Osteocyte (in vitro differentiated cells): ENCODE measurements around the gene VWA3B. TPM values are rescaled to one million over a fixed set of nuclear protein-coding genes. Genes with fewer than 3 reads are reported as not detected.
"Not testable (repeated sequence)": the region's sequence is repeated elsewhere in the genome, so short reads cannot be mapped to it uniquely, and the experiment has no call there.

Source experiments
- DNase-seq: peaks from one replicate; pipeline ENCODE4 v3.0.0; 2021; ENCODE audit warnings: mixed read lengths; ENCODE audit not compliant: unreplicated experiment; ENCODE audit errors: extremely low spot score
- H3K27ac Mint-ChIP-seq: one replicate; pipeline ENCODE4 v1.8.0; 2021; ENCODE audit warnings: mild to moderate bottlenecking, mixed read lengths; ENCODE audit not compliant: unreplicated experiment
- H3K27me3 Mint-ChIP-seq: one replicate; pipeline ENCODE4 v1.8.0; 2021; ENCODE audit warnings: mixed read lengths; ENCODE audit not compliant: unreplicated experiment
- H3K36me3 Mint-ChIP-seq: one replicate; pipeline ENCODE4 v1.8.0; 2021; ENCODE audit warnings: mixed read lengths; ENCODE audit not compliant: unreplicated experiment
- H3K4me1 Mint-ChIP-seq: one replicate; pipeline ENCODE4 v1.8.0; 2021; ENCODE audit warnings: mixed read lengths; ENCODE audit not compliant: unreplicated experiment
- H3K4me3 Mint-ChIP-seq: one replicate; pipeline ENCODE4 v1.8.0; 2021; ENCODE audit warnings: mild to moderate bottlenecking, moderate library complexity, mixed read lengths; ENCODE audit not compliant: unreplicated experiment
- H3K9me3 Mint-ChIP-seq: one replicate; pipeline ENCODE4 v1.8.0; 2021; ENCODE audit warnings: mixed read lengths; ENCODE audit not compliant: unreplicated experiment
- total RNA-seq: library from RNA; stranded (reverse); gene quantifications from 2 replicates; pipeline ENCODE4 v1.2.1, GENCODE V29; 2021
- TF ChIP-seq, protein P1 (sequence below): fragments of 200-600 bp; sonication (generic); IDR thresholded peaks from 2 replicates; pipeline ENCODE4 v1.5.0; 2021; ENCODE audit warnings: antibody characterized with exemption, mild to moderate bottlenecking, moderate library complexity

The VWA3B gene
- total RNA-seq, 1 donor from 2014 or later, result not detected

DNA sequence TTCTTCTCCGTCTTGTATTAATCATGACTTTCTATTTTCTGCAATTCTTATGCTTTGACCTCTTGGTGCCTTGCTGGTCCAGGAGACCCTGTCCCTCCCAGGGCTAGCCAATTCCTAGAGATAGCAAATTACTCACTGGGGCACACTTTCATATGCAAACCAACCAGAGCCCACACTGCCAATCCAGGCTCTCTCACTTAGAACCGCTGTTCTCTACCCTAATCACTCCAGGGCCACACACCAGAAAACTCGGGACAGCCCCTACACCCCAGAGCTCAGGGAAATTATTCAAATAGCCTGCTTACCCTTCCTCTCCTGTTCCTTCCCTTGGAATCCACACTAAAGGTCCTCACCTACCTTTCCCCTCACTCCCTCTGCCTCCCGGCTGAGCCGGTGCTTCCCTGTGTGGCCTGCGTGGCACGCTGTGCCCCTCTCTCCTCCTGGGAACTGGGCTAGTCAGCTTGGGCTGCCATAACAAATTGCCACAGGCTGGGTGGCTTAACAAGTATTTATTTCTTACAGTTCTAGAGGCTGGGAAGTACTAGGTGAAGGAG is 41.7 kb downstream of the VWA3B start:
- H3K27ac Mint-ChIP-seq, result no peak overlapping the region
- H3K4me3 Mint-ChIP-seq, result no peak overlapping the region
- TF ChIP-seq, protein P1, sequence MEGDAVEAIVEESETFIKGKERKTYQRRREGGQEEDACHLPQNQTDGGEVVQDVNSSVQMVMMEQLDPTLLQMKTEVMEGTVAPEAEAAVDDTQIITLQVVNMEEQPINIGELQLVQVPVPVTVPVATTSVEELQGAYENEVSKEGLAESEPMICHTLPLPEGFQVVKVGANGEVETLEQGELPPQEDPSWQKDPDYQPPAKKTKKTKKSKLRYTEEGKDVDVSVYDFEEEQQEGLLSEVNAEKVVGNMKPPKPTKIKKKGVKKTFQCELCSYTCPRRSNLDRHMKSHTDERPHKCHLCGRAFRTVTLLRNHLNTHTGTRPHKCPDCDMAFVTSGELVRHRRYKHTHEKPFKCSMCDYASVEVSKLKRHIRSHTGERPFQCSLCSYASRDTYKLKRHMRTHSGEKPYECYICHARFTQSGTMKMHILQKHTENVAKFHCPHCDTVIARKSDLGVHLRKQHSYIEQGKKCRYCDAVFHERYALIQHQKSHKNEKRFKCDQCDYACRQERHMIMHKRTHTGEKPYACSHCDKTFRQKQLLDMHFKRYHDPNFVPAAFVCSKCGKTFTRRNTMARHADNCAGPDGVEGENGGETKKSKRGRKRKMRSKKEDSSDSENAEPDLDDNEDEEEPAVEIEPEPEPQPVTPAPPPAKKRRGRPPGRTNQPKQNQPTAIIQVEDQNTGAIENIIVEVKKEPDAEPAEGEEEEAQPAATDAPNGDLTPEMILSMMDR, result no peak
- no peaks in the 10 kb centered on the region for H3K9me3 Mint-ChIP-seq
- no peaks in the 10 kb centered on the region for H3K4me1 Mint-ChIP-seq
- peak; percentile 67 for DNase-seq
- H3K36me3 Mint-ChIP-seq, result no peaks in the 10 kb centered on the region
- peaks cover 12% of the 10 kb centered on the region for H3K27me3 Mint-ChIP-seq

DNA sequence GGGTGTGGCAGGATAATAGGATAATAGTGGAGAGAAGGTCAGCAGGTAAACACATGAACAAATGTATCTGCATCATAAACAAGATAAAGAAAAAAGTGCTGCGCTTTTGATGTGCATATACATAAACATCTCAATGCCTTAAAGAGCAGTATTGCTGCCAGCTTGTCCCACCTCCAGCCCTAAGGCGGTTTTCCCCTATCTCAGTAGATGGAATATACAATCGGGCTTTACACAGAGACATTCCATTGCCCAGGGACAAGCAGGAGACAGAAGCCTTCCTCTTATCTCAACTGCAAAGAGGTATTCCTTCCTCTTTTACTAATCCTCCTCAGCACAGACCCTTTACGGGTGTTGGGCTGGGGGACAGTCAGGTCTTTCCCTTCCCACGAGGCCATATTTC is 43.1 kb downstream of the VWA3B start:
- H3K36me3 Mint-ChIP-seq, H3K9me3 Mint-ChIP-seq, DNase-seq, H3K27me3 Mint-ChIP-seq, H3K4me1 Mint-ChIP-seq, H3K4me3 Mint-ChIP-seq, H3K27ac Mint-ChIP-seq: not testable (repeated sequence)

DNA sequence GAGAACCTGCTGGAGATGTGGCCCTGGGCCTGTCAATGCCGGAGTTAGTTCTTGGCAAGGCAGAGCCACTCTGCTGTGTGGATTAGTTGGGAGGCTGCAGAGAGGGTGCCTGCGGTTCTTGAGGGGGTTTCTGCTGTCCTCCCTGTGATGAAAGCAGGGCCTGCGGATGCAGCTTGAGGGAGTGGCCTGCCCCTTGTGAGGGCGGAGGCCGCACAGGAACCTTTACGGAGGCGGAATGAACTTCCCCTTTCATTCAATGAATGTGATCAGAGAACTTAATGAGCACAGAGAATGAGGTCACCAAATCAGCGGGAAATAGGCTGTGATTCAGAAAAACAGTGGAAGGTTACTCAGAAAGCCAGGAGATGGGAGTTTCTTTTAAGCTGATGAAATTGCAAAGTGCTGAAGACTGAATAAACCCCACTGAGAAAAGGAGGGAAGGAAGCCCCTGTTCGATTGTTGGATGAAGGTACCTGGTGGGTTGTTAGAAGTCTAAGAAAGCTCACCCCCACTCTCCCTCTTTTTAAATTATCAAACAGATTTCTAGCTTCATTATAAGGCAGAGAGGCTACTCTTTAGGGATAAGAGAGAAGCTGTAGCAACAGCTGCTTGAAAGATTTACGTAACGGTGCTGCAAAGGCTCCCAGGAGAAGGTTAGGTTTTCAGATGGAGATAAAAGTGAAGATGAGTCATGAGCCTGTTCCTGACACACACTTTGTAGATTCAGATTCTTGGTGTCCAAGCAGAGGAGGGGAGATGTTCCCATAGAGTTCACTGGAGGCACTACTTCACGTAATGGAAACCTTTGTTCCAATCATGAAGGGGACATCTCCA is 47.4 kb downstream of the VWA3B start:
- Mint-ChIP-seq H3K4me3 (no peak overlapping the region), H3K36me3 (no peaks in the 10 kb centered on the region), H3K4me1 (no peaks in the 10 kb centered on the region), H3K9me3 (no peaks in the 10 kb centered on the region), H3K27me3 (peaks cover 7% of the 10 kb centered on the region), H3K27ac (no peak overlapping the region)
- TF ChIP-seq, protein P1, result no peak
- peak; percentile 48 for DNase-seq

DNA sequence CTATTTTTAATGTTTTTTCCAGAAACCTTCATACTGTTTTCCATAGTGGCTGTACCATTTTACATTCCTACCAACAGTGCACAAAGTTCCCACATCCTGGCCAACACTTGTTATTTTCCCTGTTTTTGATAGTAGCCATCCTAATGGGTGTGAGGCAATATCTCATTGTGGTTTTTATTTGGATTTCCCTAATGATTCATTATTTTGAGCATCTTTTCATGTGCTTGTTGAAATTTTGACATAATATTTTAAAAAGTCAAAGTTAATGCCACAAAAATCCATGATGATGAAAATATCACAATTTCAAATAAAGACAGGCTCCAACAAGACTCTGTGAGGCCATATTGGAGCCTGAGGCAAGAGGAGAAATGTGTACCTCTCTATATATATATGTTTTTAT is 50.2 kb downstream of the VWA3B start:
- Mint-ChIP-seq H3K36me3 (no peaks in the 10 kb centered on the region), H3K4me1 (no peaks in the 10 kb centered on the region), H3K4me3 (no peak overlapping the region), H3K9me3 (no peaks in the 10 kb centered on the region), H3K27ac (no peak overlapping the region), H3K27me3 (peaks cover 7% of the 10 kb centered on the region)
- TF ChIP-seq, protein P1, result no peak
- DNase-seq, result no peak

DNA sequence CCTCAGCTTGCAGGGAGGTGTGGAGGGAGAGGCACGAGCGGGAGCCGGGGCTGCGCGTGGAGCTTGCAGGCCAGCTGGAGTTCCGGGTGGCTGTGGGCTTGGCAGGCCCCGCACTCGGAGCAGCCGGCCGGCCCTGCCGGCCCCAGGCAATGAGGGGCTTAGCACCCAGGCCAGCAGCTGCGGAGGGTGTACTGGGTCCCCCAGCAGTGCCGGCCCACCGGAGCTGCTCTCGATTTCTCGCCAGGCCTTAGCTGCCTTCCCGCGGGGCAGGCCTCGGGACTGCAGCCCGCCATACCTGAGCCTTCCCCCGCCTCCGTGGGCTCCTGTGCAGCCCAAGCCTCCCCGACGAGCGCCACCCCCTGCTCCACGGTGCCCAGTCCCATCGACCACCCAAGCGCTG is 52.0 kb downstream of the VWA3B start:
- H3K36me3 Mint-ChIP-seq, H3K27me3 Mint-ChIP-seq, DNase-seq, H3K4me3 Mint-ChIP-seq, H3K27ac Mint-ChIP-seq, H3K9me3 Mint-ChIP-seq, H3K4me1 Mint-ChIP-seq: not testable (repeated sequence)

DNA sequence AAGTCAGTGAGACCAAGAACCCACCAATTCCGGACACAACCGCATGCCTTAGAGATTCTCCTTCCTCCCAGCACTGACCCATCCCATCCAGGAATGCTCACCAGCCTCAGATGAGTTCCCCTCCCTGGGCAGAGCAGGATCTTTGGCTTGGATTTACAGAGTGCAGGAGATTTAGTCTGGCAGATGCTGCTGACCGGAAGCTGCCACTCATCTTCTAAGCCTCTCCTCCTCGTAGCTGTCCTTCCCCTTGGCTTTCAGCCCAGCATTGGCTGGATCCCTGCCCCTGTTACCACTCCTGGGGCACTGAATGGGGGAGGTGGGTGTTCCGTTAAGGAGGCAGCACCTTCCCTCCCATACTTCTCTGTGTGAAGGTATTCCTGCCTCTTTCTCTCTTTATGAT is 53.2 kb downstream of the VWA3B start:
- Mint-ChIP-seq H3K27ac (no peak overlapping the region), H3K36me3 (no peaks in the 10 kb centered on the region), H3K27me3 (peaks cover 2% of the 10 kb centered on the region), H3K9me3 (no peaks in the 10 kb centered on the region), H3K4me3 (no peak overlapping the region), H3K4me1 (no peaks in the 10 kb centered on the region)
- TF ChIP-seq, protein P1, result no peak
- DNase-seq, result no peak
